Measurements from ENCODE around the gene GINS2.

The GINS2 gene

DNA sequence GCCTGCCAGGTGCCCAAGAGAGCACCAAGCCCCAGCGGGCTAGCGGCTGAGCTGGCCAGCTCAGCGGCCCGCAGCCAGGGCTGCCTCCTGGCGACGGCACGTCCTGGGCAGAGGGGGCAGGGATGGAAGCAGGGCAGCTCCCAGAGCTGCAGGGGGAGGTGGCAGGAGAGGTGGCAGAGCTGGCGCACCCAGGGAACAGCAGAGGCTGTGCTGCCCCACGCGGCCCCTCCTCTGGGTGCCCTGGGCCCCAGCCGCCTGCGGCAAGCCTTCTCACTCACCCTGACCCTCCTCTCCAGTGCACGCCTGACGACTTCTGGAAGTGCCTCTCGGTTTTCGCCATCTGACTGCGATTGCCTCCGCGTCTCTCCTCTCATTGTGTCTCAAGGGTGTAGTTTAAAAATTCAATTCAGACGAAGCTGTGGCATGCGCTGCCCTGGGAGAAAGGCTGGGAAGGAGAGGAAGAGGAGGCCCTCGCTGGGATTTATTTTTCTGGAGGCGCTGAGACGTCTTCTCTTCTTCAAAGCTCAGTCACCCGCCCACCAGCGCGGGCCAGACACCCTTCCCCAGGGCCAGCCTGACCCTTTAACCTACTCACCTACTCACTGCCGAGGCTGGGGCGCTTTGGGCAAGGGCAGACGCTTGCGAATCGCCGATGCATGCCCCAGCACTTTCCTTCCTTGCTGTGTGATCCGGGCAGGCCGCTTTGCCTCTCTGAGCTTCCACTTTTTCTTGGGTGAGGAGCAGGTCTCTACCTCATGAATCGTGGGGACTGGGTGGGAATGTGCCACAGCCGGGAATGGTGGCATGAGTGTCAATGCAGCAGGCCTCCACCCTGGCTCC is 50.7 kb downstream of the GINS2 start:
- no peak for DNase-seq

DNA sequence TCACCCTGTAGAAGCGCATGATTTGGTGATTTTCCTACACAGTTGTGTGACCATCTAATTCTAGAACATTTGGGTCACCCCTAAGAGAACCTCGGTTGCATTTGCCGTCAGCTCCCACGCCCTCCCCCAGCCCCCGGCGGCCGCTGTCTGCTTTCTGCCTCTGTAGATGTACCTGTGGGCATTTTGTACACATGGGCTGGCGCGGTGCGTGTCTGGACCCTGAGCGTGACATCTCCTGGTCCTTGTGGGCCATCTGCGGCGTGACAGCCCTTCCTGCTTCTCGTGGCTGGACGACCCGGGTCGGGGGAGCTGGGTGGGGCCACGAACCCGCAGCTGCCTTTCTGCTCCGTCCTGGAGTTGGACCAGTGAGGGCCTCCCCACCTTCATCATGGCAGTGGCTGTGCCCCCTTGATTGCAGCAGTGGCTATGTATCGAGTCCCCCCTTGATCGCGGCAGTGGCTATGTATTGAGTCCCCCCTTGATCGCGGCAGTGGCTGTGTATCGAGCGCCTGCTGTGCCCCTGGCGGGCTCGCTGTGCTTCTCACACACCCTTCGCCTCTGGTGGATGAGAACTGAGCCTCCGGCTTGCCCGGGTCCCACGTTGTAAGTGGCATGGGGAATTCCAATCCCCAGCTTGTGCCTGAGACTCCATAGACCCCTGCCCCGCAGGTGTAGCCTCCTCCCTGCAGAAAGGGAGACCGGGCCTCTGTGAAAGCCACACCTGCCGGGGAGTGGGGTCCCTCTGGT is 51.5 kb downstream of the GINS2 start:
- no peak for DNase-seq

DNA sequence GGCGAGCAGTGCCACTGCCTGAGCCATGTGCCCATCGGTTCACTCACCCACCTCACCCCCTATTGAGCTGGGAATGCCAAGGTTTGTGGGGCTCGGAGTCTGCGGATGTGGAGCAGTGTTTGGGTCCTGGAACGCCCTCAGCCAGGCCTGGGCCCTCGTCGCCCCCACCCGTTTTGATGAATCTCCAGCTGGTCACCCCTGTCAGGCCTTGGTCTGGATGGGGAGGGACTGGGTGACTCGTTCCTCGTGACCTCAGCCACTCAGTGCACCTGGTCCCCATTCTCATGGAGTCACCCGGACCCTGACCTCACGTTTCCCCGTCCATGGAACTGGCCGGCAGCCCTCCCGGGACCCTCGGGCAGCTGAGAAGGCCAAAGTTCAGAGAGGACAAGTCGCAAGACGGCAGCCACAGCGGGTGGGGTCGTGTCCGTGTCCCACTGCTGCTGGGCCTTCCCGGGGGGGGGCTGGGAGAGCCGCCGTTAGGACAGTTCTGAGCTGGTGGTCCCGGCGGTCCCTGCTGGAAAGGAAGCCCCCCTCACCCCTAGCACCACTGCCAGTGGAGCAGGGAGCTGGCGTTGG is 52.4 kb downstream of the GINS2 start:
- no peak for DNase-seq

DNA sequence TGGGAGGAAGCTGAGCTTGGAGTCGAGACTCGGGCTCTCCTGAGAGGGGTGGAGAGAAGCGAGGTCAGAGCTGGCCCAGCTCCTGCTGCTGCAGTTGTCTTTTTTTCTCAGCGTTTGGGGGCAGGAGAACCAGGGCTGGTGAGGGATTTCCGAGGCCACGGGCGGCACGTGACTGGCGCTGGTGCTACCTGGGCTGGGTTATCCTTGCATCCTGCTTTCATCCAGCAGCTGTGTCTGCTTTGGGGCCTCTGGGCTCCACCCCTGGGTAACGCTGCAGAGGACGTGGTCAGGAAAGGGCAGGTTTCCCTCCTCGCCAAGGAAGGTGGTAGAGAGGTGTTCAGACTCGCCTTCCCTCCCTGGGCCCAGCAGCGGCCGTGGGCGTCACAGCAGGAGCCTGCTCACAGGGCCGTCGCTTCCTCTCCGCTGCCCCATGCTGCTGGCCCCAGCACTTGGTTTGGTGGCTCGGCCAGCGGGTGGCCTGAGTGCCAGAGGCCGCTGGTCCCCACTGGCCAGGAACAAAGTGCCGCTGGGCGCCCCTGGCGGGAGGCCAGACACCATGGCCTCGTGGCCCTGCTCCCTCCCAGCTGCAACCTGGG is 53.1 kb downstream of the GINS2 start:
- no peak for DNase-seq

DNA sequence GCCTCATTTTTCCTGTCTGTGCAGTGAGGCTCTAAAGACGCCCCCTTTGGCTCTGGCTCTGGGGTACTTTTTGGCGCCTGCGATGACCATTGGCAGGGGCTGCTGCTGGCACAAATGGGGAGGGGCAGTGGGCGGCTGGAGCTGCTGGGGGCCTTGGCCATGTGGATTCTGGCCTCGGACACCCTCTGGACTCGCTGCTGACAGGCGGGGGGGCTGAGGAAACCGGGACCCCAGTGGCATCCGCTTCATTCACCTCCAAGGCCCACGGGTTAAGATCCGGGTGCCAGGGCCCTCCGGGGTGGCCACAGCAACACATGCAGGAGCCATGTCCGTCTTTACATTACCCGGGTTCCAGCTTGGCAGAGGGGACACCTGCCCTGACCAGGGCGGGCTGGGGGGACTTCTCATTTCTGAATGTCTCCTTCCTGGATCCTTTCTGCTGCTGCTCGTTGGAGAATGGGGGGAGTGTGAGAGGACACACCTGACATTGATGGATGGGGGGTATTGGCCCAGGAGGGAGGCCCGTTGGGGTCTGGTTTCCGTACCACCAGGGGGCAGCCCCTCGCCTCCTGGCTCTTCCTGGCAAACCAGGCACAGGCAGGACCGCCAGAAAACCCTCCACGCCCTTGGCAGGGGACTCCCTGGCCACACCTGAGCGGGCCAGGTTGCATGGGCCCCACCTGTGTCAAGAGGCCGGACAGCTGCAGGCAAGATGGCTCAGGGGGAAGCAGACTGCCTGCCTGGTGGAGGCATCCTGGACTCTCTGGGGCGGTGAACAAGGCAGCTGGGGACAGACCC is 53.8 kb downstream of the GINS2 start:
- DNase-seq: no peak

DNA sequence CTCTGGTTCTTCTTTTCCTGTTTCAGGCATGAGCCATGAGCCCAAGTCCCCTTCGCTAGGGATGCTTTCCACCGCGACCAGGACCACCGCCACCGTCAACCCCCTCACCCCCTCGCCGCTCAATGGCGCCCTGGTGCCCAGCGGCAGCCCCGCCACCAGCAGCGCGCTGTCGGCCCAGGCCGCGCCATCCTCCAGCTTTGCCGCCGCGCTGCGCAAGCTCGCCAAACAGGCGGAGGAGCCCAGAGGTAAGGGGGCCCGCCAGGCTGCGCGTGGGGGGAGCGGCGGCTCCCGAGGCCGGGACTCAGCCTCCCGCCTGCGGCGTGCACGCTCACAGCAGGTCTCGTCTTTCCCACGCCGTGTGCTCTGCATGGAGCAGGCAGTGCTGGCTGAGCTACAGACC is 54.9 kb downstream of the GINS2 start:
- no peak for DNase-seq

DNA sequence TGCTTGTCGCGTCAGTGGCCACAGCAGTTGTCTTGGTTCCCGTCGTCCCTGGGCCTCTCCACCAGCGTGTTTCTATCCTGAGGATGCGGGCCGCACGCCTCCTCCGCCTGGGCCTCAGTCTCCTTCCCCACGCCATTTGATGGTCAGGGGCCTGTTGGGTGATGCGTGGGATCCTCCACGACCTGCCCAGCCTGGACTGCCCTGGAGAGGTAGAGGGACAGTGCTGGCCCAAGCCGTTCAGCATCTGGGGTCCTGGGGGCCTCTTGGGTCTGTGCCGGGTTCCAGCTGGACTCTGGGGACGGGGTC is 55.4 kb downstream of the GINS2 start:
- no peak for DNase-seq

DNA sequence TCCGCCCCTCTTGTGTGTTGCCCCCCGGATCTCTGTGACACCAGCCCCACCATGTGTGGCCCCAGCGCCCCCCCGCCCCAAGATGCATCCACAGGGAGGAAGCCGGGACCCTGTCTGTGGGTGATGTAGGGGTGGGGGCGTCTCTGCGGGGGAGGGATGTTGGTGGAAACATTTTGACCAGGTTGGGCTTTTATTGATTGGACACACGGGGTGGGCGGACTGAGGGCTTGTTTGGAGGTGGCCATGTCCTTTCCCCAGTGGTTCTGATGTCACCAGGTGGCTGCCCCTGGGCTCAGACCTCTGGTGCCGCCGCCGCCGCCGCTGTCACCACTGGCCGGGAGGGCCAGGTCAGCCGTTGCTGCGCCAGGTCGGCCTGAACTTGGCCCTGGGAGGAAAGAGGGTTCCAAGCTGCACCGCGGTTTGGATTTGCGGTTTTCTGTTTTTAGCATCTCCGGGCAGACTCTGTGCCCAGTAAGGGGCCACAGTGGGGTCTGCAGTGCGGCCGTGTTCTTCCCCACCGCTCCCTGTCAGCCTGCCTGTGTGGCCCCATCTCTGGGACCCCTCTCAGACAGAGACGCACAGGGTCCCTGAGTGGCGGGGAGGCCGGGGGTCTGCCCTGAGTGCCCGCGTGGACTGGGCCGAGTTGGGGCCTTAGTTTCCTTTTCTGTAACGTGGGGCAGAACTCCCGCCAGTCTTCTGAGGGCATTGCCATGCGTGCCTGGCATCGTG is 55.9 kb downstream of the GINS2 start:
- DNase-seq: no peak

DNA sequence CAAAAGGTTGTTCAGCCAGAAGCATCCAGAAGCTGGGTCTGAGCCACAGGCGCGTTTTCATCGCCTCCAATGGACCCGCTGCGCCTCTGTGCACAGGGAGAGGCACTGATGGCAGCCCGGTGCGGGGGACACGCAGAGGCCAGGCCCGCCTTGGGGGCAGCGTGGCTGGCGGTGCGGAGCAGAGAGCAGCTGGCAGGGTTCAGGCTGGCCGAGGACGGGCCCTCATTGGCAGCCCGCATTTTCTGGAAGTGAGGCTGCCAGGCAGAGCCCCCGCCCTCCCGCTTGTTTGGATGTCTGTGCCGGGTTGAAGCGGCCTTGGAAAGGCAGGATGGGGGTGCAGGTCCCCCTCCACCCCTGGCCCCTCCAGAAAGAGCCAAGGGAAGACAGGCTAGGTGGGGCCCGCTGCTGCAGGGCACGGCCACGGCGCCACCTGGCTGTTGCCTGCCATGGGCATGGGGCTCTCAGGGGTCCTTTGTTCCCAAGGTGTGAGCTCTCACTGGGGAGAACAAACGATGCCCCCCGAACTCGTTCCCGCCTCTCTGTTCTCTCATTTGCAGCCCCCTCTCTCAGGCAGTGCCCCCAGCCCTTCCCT is 56.9 kb downstream of the GINS2 start:
- DNase-seq: no peak

DNA sequence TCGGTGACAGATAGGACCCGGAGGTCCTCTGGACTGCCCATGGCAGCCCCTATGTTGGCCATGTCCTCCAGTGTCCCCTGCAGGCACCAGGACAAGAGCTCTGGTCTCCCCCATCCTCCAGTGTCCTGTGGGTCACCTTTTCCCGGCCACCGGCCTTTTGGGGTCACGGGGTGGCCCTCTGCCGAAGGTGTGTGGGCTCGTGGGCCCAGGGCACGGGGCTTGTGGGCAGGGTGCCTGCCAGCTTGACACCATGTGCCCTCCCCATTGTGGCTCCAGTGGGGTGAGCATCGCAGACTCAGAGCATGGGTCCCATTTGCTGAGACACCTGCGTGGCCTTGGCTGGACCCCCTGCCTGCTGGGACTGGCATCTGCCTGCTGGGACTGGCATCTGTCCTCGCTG is 57.5 kb downstream of the GINS2 start:
- no peak for DNase-seq

DNA sequence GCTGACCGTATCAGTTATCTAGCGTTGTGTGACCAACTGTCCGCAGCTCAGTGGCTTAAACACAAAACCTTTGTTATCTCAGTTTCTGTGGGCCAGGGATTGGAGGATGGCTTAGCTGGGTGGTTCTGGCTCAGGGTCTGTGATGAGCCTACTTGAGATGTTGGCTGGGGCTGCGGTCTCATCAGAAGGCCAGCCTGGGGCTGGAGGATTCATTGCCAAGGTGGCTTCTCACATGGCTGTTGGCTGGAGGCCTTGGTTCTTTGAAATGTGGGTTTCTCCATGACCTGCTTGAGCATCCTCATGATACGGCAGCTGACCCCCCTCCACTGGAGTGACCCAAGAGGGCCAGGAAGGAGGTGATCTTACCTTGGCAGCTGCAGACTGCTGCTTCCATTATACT is 58.9 kb downstream of the GINS2 start:
- no peak for DNase-seq

DNA sequence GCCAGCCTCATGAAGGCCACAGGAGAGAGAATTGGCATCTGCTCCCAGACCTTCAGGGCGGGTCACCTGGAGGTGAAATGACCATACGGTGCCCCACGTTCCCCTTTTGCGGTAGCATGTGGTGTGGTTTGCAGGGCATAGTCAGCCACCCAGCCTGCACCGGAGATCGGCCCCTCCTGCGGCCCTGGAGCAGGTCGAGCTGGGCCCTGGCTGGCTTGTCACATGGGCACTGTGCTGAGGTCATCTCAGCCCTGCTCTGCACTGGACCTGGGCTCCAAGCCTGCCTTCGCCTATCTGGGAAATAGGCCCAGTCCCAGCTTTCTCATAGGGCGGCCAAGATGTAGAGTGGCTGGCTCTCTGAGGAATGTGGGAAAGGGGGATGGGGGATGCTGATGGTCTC is 59.4 kb downstream of the GINS2 start:
- no peak for DNase-seq

DNA sequence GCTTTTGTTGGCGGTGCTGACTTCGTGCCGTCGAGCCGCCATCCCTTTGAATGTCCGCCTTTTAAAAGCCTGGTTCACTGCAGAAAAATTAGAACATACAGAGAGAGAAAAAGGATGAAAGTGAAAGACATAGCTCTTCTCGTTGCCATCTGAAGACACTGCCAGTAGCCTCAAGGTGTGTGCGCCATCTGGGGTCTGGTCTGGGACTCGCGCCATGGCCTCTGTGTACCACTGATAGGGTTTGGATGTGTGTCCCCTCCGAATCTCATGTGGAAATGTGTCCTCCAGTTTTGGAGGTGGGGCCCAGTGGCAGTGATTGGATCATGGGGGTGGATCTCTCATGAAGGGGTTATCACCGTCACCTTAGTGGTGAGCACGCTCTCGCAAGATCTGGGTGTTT is 60.1 kb downstream of the GINS2 start:
- DNase-seq: no peak

DNA sequence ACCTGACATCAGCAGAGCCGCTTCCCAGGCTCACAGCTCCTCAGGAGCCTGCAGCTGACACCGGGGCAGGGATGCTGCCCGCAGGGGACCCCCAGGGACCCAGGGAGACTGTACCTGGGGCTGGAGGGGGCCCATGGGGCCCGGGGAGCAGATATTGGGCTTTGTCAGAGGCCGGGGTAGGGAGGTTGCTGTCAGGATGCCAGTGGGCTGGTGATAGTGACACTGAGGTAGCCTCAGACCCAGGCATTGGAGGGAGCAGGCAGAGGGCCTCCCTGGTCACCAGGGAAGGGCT is 60.5 kb downstream of the GINS2 start:
- DNase-seq: no peak

DNA sequence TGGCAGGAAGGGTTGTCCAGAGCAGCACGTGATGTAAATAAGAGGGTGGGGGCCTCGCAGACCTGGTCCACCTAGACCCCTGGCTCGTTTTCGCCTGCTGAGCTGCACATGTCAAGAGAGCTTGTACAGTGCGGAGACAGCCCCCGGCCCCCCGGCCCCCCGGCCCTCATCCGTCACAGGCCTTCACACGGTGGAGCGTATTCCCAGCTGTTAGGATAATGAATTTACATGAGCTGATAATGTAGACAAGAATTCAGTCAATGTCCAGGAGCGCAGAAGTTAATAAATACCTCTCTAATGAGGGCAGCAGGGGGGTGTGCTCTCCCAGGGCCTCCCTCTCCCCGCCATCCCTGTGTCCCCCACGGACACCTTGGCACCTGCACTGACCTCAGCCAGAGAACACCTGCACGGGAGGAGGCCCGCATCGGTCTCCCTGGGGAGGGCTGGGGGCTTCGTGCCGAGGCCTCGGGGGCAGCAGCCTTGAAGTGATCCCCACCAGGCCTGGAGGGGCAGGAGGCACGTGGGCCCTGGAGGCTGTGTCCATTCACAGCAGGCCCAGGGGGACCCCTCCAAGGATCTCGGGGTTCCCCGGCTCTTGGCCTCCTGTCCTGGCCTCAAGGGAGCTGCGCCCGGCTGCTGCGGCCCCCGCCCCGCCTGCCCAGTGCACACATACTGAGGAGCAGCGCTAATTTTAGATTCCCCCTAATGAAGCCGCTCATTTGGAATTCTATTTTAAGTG is 61.1 kb downstream of the GINS2 start:
- DNase-seq: no peak

DNA sequence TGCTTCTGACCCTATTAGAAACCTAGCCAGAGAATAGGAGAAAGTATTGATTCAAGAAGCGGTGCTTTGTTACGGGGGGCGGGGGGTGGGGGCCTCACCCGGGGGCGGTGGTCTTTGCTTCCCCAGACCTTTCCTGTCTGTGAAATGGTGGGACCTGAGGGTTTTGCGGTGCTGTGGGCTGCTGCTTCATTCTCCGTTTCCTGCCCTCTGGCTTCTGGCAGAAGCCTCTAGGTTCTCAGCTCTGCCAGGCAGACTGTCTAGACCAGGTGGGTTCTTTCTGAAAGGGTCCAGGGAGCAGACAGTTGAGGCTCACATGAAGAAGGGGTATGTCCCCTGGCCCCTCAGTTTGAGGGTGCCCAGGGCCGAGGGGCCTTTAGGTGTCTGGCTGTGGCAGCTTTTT is 61.7 kb downstream of the GINS2 start:
- no peak for DNase-seq
